HG03558 (cell line): Measurements from ENCODE around the gene GET4.
"Not testable (repeated sequence)": the region's sequence is repeated elsewhere in the genome, so short reads cannot be mapped to it uniquely, and the experiment has no call there.

ENCODE experiments used
- ATAC-seq: cut with Tn5 transposase; IDR thresholded peaks from one replicate; pipeline ENCODE4 v1.9.1; 2021; ENCODE audit warnings: moderate number of reproducible peaks; ENCODE audit not compliant: unreplicated experiment; ENCODE audit errors: extremely low read depth

GET4 gene

GRCh38 chr7:844514-844913, 31.8 kb upstream of the GET4 start:
- ATAC-seq: no peak

- ATAC-seq: no peak
Measured at GRCh38 chr7:845091-845490, 31.3 kb upstream of the GET4 start.

- no peak for ATAC-seq
Measured at GRCh38 chr7:845731-846130, 30.6 kb upstream of the GET4 start.

GRCh38 chr7:846958-847650, 29.2 kb upstream of the GET4 start:
- not testable (repeated sequence) for ATAC-seq

GRCh38 chr7:847728-848127, 28.6 kb upstream of the GET4 start:
- ATAC-seq: not testable (repeated sequence)

GRCh38 chr7:849145-849544, 27.2 kb upstream of the GET4 start:
- ATAC-seq: no peak

- no peak for ATAC-seq
Measured at GRCh38 chr7:849781-850180, 26.6 kb upstream of the GET4 start.

- no peak for ATAC-seq
Measured at GRCh38 chr7:851204-851603, 25.1 kb upstream of the GET4 start.

GRCh38 chr7:853366-854117, 22.8 kb upstream of the GET4 start:
- ATAC-seq: no peak

GRCh38 chr7:854118-854775, 22.1 kb upstream of the GET4 start:
- ATAC-seq: no peak

- no peak for ATAC-seq
Measured at GRCh38 chr7:855686-856369, 20.5 kb upstream of the GET4 start.

GRCh38 chr7:856444-857095, 19.8 kb upstream of the GET4 start:
- ATAC-seq: no peak

GRCh38 chr7:857661-858060, 18.7 kb upstream of the GET4 start:
- ATAC-seq: no peak

GRCh38 chr7:859359-860030, 16.9 kb upstream of the GET4 start:
- no peak for ATAC-seq

GRCh38 chr7:860149-860548, 16.2 kb upstream of the GET4 start:
- ATAC-seq: no peak

- no peak for ATAC-seq
Measured at GRCh38 chr7:861222-861621, 15.1 kb upstream of the GET4 start.

- ATAC-seq: no peak
Measured at GRCh38 chr7:862157-862556, 14.2 kb upstream of the GET4 start.

GRCh38 chr7:863106-863505, 13.2 kb upstream of the GET4 start:
- ATAC-seq: no peak

GRCh38 chr7:865921-866320, 10.4 kb upstream of the GET4 start:
- ATAC-seq: no peak

GRCh38 chr7:867001-867405, 9.4 kb upstream of the GET4 start:
- no peak for ATAC-seq
